HepG2 (cell line): ENCODE data around the gene TTN. TPM values are rescaled to one million over a fixed set of nuclear protein-coding genes. Genes with fewer than 3 reads are reported as not detected.
A peak's percentile ranks its signal among the peaks of the same experiment; 100 is the strongest.

Experiments used
- ATAC-seq: fragments of 200-7000 bp; cut with Tn5 transposase; 3 replicates; pipeline ENCODE4 v1.9.1; 2020; ENCODE audit warnings: mild to moderate bottlenecking, moderate library complexity
- BruUV-seq: library from RNA; stranded (reverse); fragments of 400-500 nt; replicated peaks from 2 replicates; lab custom pipeline; 2021; lab: Mats Ljungman, UMichigan
- CTCF ChIA-PET: fragments of 300-600 bp; formaldehyde crosslinking; extraction: SDS; loops from one replicate; lab custom pipeline; 2021; ENCODE audit warnings: low total read pairs, inconsistent platforms, low intra/inter-chr PET ratio; lab: Yijun Ruan, JAX
- POLR2A ChIA-PET: fragments of 350-600 bp; sonication (Branson Sonifier 250); formaldehyde crosslinking; loops from one replicate; lab custom pipeline; 2020; ENCODE audit warnings: antibody characterized with exemption, inconsistent platforms; lab: Yijun Ruan, JAX
- DNase-seq: peaks from one replicate; pipeline ENCODE4 v3.0.0-alpha.2; 2015; ENCODE audit warnings: low spot score
- FAIRE-seq: peaks from 3 replicates; lab custom pipeline; 2011; peaks lifted over from hg19 to GRCh38; lab: Jason Lieb, UNC
- H2AFZ ChIP-seq: one replicate; pipeline ENCODE4 v1.6.1; 2011; ENCODE audit warnings: low read length, inconsistent platforms
- H3K27ac ChIP-seq: fragments of 300-600 bp; 3 replicates; pipeline ENCODE4 v1.8.0; 2011; ENCODE audit warnings: mixed run types, mild to moderate bottlenecking, mixed read lengths, low read length, inconsistent platforms; ENCODE audit not compliant: insufficient read depth; ENCODE audit errors: extremely low read length
- H3K27me3 ChIP-seq, 2 experiments: fragments of 200-600 bp in 1 of 2; 2 replicates in 1 of 2; 3 replicates in 1 of 2; pipeline versions ENCODE4 v1.6.0 to v1.8.0; 2011; ENCODE audit warnings: low read length in 2 of 2, mild to moderate bottlenecking in 2 of 2, moderate library complexity in 2 of 2, inconsistent platforms in 1 of 2; ENCODE audit not compliant: insufficient read depth in 2 of 2, control insufficient read depth in 1 of 2
- H3K36me3 ChIP-seq, 2 experiments: fragments of 200-600 bp in 1 of 2; replicated peaks in 1 of 2; 2 replicates in 1 of 2; 3 replicates in 1 of 2; pipeline versions ENCODE4 v1.5.1 to v1.8.0; 2011; ENCODE audit warnings: low read length in 2 of 2, inconsistent platforms in 1 of 2; ENCODE audit not compliant: insufficient read depth in 2 of 2, control insufficient read depth in 1 of 2
- H3K4me1 ChIP-seq: 2 replicates; pipeline ENCODE4 v1.5.1; 2012; ENCODE audit warnings: low read length, inconsistent platforms; ENCODE audit not compliant: insufficient read depth
- H3K4me2 ChIP-seq: 2 replicates; pipeline ENCODE4 v1.6.0; 2011; ENCODE audit warnings: low read depth, low read length, inconsistent platforms
- H3K4me3 ChIP-seq, 3 experiments: fragments of 200-600 bp in 1 of 3; sonication (generic), shearing (Covaris generic) in 1 of 3; replicated peaks in 1 of 3; 2 replicates each; pipeline ENCODE4 v1.5.1; 2011 to 2016; ENCODE audit warnings: low read length in 3 of 3, inconsistent platforms in 2 of 3, low read depth in 2 of 3, mild to moderate bottlenecking in 2 of 3, control low read depth in 1 of 3, mixed read lengths in 1 of 3; ENCODE audit not compliant: insufficient read depth in 1 of 3
- H3K79me2 ChIP-seq: one replicate; pipeline ENCODE4 v1.6.1; 2011; ENCODE audit warnings: low read length, inconsistent platforms; ENCODE audit not compliant: insufficient read depth
- H3K9ac ChIP-seq: 2 replicates; pipeline ENCODE4 v1.6.0; 2011; ENCODE audit warnings: mild to moderate bottlenecking, low read depth, low read length, inconsistent platforms; ENCODE audit not compliant: insufficient read depth
- H3K9me3 ChIP-seq: 2 replicates; pipeline ENCODE4 v1.5.1; 2012; ENCODE audit warnings: mild to moderate bottlenecking, low read length
- H4K20me1 ChIP-seq: 2 replicates; pipeline ENCODE4 v1.6.0; 2011; ENCODE audit warnings: inconsistent platforms, mild to moderate bottlenecking, low read length, moderate library complexity; ENCODE audit not compliant: insufficient read depth
- DZIP1 ChIP-seq: sonication (generic); formaldehyde crosslinking; IDR thresholded peaks from 2 replicates; pipeline ENCODE4 v1.5.0; 2020; ENCODE audit warnings: mild to moderate bottlenecking, missing genetic modification reagents
- PATZ1 ChIP-seq: sonication (generic); formaldehyde crosslinking; IDR thresholded peaks from 2 replicates; pipeline ENCODE4 v1.4.0; 2020; ENCODE audit warnings: missing genetic modification reagents
- RFX5 ChIP-seq: IDR thresholded peaks from 2 replicates; pipeline ENCODE4 v1.6.1; 2011; ENCODE audit warnings: low read depth, low read length, improper control_type of control experiment
- SP4 ChIP-seq: sonication (generic); formaldehyde crosslinking; IDR thresholded peaks from 2 replicates; pipeline ENCODE4 v1.8.1; 2023; ENCODE audit warnings: mild to moderate bottlenecking, missing genetic modification reagents
- TFE3 ChIP-seq: IDR thresholded peaks from 2 replicates; pipeline ENCODE4 v1.6.1; 2016
- ZNF33B ChIP-seq: sonication (generic); formaldehyde crosslinking; IDR thresholded peaks from 2 replicates; pipeline ENCODE4 v1.5.1; 2020; ENCODE audit warnings: mild to moderate bottlenecking, missing genetic modification reagents
- ZNF510 ChIP-seq: sonication (generic); formaldehyde crosslinking; IDR thresholded peaks from 2 replicates; pipeline ENCODE4 v1.4.0; 2020; ENCODE audit warnings: low read depth, mild to moderate bottlenecking, missing genetic modification reagents
- ZSCAN12 ChIP-seq: sonication (generic); formaldehyde crosslinking; IDR thresholded peaks from 2 replicates; pipeline ENCODE4 v1.9.0; 2021; ENCODE audit warnings: mild to moderate bottlenecking, missing genetic modification reagents
- WGBS: methylation state at CpG from one replicate; pipeline ENCODE4 v1.1.6; 2017; ENCODE audit warnings: low lambda C conversion rate; 5-methylcytosine and 5-hydroxymethylcytosine counted together
- in situ Hi-C: cut with HindIII; loops from 2 replicates; pipeline ENCODE4 v1.10.0; 2017; ENCODE audit warnings: low pct_unique_long_range_greater_than_20kb; ENCODE audit not compliant: extremely low pct_ligation_motif_present
- intact Hi-C: fragments of 100-400 bp; cut with micrococcal nuclease; formaldehyde crosslinking; loops from one replicate; pipeline ENCODE4 v1.10.0; 2022; ENCODE audit not compliant: unreplicated experiment
- polyA plus RNA-seq, 8 experiments: library from polyadenylated mRNA; depleted of rRNA in 3 of 8; stranded (reverse) in 7 of 8; unstranded in 1 of 8; fragments of >200 nt; fragmentation: Illumina TruSeq in 4 of 8; extraction: Trizol in 4 of 8; gene quantifications; 2 replicates each; pipeline versions ENCODE4 v1.2.1 to v1.2.3, GENCODE V29; 2011 to 2016; ENCODE audit warnings: low read depth in 4 of 8, missing spikeins in 1 of 8, mixed read lengths in 1 of 8; ENCODE audit not compliant: insufficient read depth in 1 of 8
- total RNA-seq, 5 experiments: library from RNA; depleted of rRNA; stranded (reverse); fragments of >200 nt; fragmentation: Illumina TruSeq; extraction: Trizol; gene quantifications; 2 replicates each; pipeline ENCODE4 v1.2.3, GENCODE V29; 2016; ENCODE audit warnings: low read depth in 1 of 5

The TTN gene
- total and polyA plus RNA-seq, 2 of the 13 experiments (the other 11 are each of a cell fraction or from before 2014, with no cell fraction given), result under 0.01 TPM

GRCh38 chr2:178514664-178515063 is 292.6 kb downstream of the TTN start (continued):
- TF ChIP-seq DZIP1 (CRISPR knock-in tag) (no peak), ZNF33B (CRISPR knock-in tag) (no peak)

DNA sequence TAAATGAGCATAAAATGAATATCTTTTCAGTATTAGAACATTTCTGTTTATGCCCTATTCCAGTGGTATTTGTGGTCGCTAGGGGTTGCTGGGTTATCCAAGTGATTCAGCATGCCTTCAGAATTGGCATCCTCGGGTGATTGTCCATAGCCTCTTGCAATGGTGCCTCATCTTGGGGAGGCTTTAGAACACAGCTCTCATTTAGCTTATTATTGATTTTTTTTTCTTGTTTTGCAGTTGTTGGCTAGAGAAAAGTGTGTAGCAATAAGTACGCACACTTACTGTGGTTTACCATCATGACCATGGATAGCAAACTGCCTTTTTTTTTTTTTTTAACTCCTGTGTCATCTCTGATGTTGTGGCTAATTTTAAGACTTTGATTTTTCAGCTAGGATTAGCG is 293.3 kb downstream of the TTN start:
- no peaks in the 10 kb centered on the region for H4K20me1 ChIP-seq
- no peak for DNase-seq
- no peak overlapping the region for H3K27ac ChIP-seq
- H3K79me2 ChIP-seq, result no peaks in the 10 kb centered on the region
- H3K4me2 ChIP-seq, result no peak overlapping the region
- CTCF ChIA-PET, result no interaction called here
- no peak for ATAC-seq
- TF ChIP-seq PATZ1 (CRISPR knock-in tag) (no peak), SP4 (CRISPR knock-in tag) (no peak), RFX5 (peak; percentile 33; the same call in 1 of the 2 replicates), ZNF510 (no peak), TFE3 (CRISPR knock-in tag) (no peak), ZSCAN12 (CRISPR knock-in tag) (no peak)
- H3K36me3 ChIP-seq, result peaks cover 6 to 9% of the 10 kb centered on the region in 2 experiments; a peak in 4 of 5 replicates
- H3K27me3 ChIP-seq, result no peaks in the 10 kb centered on the region
- in situ Hi-C loops, result no loop called here
- no peak overlapping the region for H2AFZ ChIP-seq
- no peak overlapping the region for H3K4me3 ChIP-seq
- no peak overlapping the region for H3K9ac ChIP-seq
- BruUV-seq, result no TSS peak
- no peaks in the 10 kb centered on the region for H3K4me1 ChIP-seq
- POLR2A ChIA-PET, result no interaction called here
- no peaks in the 10 kb centered on the region for H3K9me3 ChIP-seq
- no peak for FAIRE-seq
- WGBS, result 95% methylated on average over 4 of the region's 4 CpGs
- intact Hi-C loops, result no loop called here
